Measurements from ENCODE around the gene PSD2. TPM values are rescaled to one million over a fixed set of nuclear protein-coding genes. Genes with fewer than 3 reads are reported as not detected.
A peak's percentile ranks its signal among the peaks of the same experiment; 100 is the strongest.
"Not testable (repeated sequence)": the region's sequence is repeated elsewhere in the genome, so short reads cannot be mapped to it uniquely, and the experiment has no call there.

The PSD2 gene
- total RNA-seq, 1 experiment from 2014 or later, result 0.12 TPM

DNA sequence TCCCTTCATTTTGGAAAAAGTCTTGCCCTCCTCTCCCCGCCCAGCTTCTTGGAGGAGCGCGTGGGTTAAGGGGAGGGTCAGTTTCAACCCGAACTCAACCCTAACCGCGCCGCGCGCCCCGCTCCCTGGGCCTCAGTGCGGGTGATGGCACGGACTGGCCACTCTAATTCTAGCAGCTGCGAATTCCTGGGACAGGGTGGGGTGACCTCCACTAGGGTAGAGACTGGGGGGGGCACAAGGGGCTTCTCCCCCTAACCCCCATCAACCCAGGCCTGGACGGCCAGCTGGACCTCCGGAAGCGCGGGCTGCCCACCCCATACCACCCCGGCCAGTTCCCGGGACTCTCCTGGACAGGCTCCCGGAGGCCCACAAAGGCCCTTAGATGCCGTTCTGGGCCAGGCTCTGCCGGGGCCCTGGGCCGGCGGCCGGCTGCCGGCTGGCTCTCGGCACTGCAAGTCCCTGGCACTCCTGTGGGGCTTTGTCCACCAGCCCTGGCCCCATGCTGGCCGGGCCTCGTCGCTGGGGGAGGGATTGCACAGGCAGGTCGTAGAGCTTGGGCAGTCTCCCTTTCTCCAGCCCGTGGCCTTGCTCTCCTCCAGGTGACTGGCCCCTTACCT lies 7.2 kb upstream of the PSD2 start:
- DNase-seq (ENCODE audit: extremely low read depth, low read depth), result no peak

DNA sequence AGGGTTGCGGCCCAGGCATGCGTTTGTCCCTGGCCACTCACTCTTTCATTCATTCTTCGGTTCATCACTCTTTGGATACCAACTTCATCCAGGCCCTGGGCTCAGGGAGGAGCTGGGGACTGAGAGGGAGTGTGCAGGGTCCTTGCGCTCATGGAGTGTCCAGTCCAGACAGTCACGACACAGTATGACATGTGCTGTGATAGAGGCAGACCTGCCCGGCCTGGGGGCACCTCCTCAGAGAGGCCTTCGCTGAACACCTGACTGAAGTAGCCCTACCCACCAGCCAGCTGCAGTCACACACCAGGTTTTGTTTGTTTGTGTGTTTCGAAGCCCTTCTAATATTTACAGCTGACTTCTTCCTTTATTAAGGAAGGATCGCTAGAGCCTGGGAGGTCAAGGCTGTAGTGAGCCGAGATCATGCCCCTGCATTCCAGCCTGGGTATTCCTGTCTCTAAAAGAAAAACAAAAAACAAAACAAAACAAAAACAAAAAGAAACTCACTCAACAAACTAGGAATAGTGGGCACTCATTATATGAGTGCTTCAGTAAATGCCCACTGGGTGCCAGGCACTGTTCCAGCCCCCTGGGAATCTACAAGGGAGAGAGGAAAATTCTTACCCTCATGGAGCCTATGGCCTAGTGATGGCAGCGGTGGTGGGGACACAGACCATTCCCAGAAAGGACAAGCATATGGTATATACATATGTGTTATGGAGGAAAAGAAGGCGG lies 6.3 kb upstream of the PSD2 start:
- DNase-seq (ENCODE audit: extremely low read depth, low read depth), result no peak

DNA sequence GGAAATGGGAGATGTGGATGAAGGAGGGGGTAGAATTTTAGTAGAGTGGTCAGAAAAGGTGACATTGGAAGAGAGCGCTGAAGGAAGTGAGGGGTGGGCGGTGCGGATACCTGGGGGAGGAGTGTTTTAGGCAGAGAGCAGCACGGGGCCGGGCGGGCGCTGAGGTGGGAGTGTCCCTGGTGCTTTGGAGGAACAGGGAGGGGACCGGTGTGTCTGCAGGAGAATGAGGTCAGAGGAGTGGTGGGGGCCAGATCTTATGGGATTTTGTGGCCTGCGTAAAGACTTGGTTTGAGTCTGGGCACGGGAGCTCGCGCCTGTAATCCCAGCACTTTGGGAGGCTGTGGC lies 5.8 kb upstream of the PSD2 start:
- no peak for DNase-seq (ENCODE audit: extremely low read depth, low read depth)

DNA sequence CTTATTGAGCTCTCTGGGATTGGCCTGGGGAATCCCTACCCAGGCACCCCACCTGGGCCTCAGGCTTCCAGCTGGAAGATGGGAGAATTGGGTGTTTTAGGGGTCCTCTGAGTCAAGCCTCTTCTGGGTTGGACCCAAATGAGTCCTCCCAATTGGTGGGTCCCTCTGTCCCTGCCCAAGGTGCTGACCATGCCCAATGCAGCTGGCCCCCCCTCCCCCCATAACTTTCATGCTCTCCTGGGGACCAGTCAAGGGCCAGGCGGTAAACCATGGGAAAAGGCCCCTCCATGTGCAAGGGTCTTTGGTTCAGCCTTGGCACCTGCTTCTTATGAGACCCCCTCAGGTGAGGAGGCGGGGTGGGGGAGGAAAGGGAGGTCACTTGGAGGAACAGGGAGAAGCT lies 3.4 kb upstream of the PSD2 start:
- no peak for DNase-seq (ENCODE audit: extremely low read depth, low read depth)

DNA sequence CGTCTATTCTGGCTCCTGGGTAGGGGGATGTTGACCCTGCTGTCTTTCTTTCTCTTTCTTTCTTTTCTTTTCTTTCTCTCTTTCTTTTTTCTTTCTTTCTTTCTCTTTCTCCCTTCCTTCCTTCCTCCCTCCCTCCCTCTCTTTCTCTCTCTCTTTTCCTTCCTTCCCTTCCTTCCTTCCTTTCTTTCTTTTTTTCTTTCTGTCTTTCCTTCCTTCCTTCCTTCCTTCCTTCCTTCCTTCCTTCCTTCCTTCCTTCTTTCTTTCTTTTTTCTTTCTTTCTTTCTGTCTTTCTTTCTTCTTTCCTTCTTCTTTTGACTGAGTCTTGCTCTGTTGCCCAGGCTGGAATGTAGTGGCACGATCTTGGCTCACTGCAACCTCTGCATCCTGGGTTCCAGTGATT lies 3.0 kb upstream of the PSD2 start:
- not testable (repeated sequence) for DNase-seq (ENCODE audit: extremely low read depth, low read depth)

DNA sequence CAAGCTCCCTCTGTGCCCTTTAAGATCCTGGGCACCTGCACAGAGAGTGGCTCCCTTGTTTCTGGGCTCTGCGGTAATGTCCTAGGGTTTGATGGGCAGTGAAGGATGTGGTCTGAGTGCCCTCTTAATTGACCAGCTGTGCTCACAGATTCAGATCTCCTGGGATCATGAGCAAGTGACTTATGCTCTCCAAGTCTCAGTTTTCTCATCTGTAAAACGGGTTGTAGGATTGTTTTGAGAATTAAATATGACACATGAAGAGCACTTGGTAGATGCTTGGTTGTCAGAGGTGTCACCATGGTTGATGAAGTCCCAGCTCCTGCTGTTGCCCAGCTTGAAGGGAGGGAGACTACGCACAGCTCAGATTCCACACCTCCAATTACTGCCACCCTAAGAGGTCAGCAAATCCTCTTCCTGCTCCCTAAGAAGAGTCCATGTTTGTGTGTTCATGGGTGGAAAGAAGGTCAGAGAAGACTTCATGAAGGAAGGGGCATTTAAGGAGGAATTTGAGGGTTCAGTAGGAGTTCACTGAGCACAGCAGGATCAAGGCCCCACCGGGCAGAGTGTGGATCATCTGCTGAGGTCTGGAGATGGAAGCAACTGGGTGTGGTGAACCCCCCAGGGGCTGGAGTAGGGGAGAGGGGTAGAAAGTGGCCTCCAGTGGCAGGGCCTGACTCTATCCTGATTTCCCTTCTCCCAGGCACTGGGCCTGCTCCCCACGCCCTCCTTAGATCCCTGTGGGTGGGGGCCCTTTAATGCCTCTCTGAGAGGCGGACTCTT lies 1.4 kb upstream of the PSD2 start:
- no peak for DNase-seq (ENCODE audit: extremely low read depth, low read depth)

DNA sequence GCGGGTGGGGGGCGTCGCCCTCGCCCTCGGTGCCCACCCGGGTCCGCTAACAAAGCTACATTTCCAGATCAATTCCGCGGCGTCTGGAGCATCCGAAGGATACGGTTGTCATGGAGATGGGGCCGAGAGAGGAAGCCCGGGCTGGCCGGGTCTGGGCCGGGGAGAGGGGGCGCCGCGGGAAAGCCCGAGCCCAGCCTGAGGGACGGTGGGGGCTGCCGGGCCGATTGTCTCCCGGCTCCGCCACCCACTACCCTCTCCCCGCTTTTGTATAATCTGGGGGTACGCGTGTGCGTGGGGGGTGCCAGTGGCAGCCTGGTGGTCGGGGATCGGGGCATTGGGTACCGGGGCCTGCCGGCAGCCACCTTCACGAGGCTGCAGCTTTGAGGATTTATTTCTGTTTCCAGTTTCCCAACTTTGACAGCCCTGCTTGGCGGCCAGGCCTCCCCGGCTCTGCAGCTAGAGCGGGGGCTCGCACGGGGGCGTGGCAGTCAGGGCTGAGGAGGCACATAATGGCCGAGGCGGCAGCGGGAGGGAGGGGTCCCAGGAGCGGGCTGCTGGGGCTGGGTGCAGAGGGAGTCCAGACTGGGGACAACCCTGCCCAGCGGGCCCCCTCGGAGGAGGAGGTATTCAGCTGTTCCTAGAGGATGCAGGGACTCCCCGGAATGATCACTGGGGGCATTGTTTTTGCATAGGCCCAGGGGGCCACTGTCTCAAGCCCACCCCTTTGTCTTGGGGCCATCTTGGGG lies 626 bp downstream of the PSD2 start:
- no peak for DNase-seq (ENCODE audit: extremely low read depth, low read depth)

DNA sequence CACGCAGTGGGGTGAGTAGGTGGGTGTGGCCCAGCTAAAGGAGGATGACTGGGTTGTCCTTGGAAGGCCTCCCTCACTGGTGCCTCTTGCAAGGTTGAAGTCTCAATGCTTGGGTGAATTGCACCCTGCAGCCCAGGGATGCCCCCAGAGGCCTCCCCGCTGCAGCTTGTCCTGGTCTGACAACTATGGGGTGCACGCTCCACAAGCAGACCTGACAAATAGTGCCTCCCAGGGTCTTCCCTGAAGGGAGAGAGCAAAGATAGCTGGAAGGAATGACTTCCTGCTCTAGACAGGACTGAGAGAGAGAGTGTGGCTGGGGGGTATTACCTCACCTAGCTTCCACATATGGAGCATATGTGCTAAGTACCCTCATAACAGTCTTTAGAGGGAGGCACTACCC lies 1.7 kb downstream of the PSD2 start:
- DNase-seq (ENCODE audit: extremely low read depth, low read depth), result no peak

DNA sequence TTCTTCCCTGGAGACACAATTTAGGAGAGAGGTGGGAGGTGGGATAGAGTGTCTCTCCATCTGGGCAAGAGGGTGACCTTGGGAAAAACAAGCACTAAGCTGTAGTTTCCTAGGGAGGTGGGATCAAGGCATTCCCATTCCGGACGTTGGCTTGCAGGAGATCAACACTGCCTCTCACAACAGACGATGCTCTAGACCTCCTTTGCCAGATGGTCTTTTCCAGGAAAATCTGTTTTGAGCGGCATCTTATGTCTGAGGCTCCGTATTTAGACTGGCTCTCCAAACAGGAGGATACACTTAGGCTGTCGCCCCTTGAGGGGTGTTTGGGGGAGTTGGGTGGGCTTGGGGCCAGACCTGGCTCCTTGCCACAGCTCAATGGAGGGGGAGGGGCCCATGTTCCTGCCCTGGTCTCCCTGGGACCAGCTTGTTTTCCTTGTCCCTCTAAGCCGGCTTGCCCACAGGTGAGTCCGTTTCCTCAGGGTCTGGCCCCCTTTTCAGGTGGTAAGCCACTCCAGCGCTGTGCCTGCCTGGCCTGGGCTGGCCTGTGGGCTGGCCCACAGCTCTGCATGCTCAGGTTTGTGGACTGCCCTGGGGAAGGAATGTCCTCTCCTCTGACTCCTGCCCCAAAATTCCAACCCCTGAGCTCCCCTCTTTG lies 2.4 kb downstream of the PSD2 start:
- DNase-seq (ENCODE audit: extremely low read depth, low read depth), result no peak

DNA sequence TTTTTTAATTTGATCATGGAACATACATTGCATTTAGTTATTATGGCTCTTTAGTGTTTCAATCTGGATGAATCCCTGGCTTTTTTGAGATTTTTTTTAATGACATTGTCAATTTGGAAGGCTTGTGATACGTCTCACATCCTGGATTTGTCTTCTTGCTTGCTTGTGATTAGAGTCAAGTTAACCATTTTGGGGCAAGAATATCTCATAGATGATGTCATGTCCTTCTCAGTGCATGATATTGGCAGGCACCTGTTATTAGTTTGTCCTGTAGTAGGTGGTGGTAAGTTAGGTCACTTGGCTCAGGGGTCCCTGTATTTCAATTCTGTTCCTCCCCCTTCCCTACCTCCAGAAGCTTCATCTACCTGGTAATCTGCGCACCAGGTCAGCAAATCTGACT lies 3.3 kb downstream of the PSD2 start:
- no peak for DNase-seq (ENCODE audit: extremely low read depth, low read depth)

DNA sequence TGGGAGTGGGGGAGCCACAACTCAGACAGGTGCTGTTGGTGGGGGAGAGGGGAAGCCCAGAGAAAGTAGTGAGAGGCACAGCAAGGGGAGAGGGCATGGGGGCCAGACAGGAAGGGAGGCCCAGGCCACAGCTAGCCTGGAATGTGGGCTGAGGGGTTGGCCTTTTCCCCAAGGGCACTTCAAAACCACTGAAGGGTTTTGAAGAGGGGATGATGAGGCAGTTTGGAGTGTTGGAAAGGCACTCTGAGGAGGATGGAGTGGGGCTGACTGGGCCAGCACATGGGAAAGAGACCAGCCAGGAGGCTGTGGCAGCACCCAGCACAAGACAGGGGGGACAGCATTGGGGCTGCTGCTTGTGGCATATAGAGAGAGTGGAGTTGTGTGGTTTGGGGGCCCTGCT lies 3.8 kb downstream of the PSD2 start:
- DNase-seq (ENCODE audit: extremely low read depth, low read depth), result no peak

DNA sequence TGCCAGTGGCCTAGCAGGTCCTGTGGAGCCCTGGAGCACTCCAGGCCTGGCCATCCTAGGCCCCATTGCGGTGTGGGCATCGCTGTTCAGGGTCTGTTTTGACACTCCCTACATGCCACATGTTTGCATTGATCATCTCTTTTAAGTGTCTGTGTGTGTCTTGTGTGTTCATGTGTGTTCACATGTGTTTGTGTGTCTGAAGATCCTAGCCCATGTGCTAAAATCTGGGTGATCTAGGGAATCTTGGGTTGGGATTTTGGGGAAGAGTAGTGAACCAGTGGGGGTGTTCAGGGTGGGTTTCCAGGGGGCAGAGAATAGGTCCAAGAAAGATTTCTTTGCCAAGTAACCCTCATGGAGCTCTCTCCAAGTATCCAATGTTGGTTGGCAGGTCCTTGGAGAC lies 8.4 kb downstream of the PSD2 start:
- DNase-seq (ENCODE audit: extremely low read depth, low read depth), result no peak

DNA sequence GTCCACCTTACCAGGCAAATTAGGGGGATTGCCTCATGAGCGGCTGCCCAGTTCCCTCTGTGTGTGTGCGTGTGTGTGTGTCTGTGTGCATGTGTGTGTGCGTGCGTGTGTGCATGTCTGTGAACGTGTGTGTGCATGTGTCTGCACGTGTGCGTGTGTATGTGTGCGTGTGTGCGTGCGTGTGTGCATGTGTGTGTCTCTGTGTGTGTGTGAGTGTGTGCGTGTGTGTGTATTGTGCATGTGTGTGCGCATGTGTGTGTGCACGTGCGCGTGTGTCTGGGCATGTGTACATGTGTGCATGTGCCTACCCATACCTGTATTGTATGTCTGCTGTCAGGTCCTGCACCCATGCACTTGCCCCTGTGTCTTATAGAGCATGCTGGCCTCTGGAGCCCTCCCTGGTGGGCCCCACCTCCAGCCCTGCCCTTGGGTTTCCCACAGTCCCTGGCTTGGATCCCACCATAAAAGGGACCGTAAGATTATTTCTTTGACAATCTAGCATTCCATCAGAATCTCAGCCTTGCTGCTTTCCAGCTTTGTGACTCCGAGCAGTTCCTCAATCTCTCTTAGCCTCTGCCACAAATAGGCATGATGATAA lies 9.3 kb downstream of the PSD2 start:
- DNase-seq (ENCODE audit: extremely low read depth, low read depth), result no peak

DNA sequence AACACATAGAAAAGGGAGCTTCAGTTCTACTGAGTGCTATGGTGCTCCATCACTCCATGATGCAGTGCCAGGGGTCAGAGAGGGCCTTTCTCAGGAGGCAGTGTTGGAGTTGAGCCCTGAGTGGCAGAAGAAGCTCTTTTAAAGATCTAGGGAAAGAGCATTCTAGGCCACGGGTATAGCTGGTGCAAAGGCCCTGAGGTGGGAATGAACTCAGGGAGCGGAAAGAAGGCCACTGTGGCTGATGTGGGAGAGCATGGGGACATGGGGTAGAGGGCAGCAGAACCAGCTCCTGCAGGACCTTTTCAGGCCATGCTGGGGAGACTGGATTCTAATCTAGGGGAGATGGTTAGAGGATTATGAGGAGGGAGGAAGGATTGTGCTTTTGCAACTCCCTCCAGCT lies 9.9 kb downstream of the PSD2 start:
- DNase-seq (ENCODE audit: extremely low read depth, low read depth), result no peak

DNA sequence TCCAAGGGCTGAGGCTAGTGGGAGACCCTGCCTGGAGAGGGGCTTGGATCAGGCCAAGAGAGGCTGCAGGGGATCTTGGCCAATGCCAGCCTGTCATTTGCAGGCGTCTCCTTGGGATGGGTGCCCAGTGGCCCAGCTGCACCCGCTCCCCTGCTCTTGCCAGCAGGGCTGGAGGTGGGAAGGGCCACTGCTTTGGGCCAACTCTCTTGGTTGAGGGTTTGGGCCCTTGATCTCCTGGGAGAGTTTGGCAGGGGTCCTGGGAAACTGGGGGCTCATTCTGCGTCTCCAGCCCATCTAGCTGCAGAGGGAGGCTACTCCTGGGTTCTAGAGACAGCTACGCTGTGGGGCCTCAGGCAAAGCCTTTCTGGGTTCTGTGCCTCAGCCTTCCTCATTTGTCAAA lies 10.5 kb downstream of the PSD2 start:
- DNase-seq (ENCODE audit: extremely low read depth, low read depth), result no peak

DNA sequence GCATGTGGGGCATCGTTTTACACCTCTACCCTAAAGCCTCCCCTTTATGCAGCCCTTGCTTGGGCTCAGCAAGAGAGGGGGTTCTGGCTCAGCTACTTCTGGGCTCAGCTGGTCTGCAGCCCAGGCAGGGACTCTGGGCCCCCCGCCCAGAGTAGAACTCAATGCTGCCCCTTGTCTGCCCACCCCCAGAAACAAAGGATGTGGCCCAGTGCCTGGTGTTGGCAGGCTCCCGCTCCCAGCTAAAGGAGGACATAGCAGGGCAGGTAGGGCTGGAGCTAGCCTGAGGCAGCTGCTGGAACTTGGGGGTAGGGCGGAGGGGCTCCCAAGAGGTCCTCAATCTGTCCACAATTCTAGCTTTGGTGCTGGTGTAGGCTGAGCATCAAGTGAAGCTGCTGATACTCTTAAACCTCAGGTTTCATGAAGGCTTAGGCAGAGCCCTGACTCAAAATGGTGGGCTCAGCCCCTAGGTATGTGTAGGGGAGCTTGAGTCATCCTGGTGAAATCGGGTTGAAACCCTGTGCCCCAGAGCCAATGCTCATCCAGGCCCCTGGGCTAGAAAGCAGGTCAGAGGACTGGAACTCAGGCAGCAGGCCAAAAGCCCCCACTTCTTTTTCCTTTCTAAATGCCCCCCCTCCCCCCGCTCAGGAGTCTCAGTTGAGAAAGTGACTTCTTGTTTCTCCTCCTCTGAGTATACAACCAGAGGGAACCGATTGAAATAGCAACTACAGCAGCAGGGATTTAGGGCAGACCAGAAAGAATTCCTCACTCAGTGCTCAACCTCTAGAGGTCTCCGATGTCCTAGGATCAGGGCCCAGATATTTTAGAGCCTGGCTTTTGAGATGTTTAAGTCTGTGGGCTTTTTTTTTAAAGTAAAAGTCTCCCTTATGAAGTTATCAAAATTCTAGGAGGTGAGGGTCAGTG lies 11.4 kb downstream of the PSD2 start:
- DNase-seq (ENCODE audit: extremely low read depth, low read depth), result no peak

DNA sequence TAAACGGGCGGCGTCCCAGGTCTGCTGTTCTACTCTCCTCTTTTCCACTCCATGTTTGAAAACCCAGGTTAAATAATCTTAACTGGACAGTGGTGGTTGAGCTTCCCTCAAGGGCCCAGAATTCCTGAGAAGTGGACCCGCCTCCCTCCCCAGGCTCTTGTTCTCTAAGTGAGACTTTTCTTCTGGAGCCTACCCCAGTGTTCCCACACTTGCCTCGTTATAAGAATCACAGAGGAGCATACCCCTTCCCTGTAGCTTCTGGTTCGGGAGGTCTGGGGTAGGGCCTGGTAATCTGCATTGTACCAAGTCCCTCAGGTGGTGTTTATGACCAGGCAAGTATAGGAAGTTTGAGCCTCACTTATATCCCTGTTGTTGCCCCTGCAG lies 12.0 kb downstream of the PSD2 start:
- DNase-seq (ENCODE audit: extremely low read depth, low read depth), result no peak

DNA sequence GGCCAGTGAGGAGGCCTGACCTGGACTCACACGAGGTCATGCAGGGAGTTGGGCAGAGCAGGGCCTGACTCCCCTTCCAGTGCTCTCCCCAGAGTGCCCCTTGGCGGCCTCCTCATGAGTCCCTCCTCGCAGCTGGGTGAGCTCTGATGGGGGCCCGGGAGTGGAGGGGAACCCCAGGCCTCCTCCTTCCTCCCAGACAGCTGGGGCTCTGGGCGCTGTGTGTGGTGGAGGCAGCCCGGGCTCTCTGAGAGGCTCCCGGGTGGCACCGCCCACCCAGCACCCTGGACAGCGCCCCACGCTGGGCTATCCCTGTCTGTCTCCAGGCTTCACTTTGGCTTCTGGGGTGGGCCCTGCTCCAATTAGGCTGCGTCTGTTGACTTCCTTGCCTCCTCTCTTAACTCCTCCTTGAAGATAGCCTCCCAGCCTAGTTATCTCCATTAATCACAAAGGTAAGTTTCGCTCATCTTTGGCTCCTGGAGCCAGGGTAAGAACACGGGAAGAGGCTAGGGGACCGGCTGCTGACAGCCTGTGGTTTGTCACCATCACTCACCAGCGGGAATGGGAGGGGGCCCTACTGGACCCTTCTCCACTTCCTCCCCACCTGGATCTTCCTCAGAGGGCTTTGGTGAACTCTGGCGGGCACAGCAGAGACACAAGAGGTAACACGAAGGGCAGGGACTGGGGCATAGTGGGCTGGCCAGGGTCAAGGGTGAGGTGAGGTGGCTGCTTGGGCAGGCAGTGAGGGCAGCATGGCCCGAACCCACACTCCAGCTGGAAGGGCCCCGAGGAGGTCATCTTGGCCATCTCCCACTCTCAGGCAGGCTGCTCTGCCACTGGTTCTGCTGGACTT lies 13.1 kb downstream of the PSD2 start:
- DNase-seq (ENCODE audit: extremely low read depth, low read depth), result peak; percentile 14

Measured in NCI-H460 (cell line).